ENCODE measurements around the gene TASOR2.

DNA sequence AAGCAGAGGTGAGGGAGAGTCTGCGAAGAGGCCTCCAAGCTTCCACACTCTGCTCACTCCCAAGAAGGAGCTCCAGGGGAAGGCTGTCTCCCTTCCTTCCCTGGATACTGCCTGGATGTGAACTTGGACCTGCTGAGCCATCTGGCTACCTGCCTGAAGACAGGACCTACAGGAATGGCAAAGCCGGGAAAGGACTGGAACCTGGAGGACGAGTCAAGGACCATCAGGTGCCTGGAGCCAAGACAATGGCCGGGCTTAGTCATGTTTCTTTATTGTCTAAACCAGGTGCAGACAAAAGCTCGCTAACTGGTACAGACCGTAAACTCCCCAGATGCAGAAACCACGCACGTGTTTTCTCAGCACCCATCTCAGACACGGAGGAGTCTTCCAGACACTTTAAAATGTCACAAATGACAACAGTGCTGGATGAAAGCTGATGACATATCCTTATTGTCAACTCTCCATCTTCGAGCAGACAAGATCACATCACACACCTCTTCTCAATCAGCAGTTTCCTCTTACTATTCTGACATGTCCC lies 30.4 kb upstream of the TASOR2 start:
- TF ChIP-seq POLR2AphosphoS5 (IDR thresholded peaks at IDR 0.05; ENCODE audit: low read depth, low read length) = no peak
- no peak for TF ChIP-seq POLR2A (IDR thresholded peaks at IDR 0.05; ENCODE audit: low read depth, low read length)
- no peak for TF ChIP-seq SPI1 (IDR thresholded peaks at IDR 0.05; ENCODE audit: low read depth, low read length)
